Measurements from ENCODE around the gene ATG14.
"Not testable (repeated sequence)": the region's sequence is repeated elsewhere in the genome, so short reads cannot be mapped to it uniquely, and the experiment has no call there.

Gene ATG14

GRCh38 chr14:55404173-55404854 lies 7.3 kb downstream of the ATG14 start:
- Histone ChIP-seq H3K9ac (ENCODE audit: low read length) (no peak overlapping the region), H3K4me1 (ENCODE audit: control insufficient read depth, insufficient read depth, low read length) (peaks cover 7% of the 10 kb centered on the region), H3K4me3 (ENCODE audit: low read length) (no peak overlapping the region), H3K27me3 (ENCODE audit: control insufficient read depth, insufficient read depth, low read length) (no peaks in the 10 kb centered on the region), H3K36me3 (ENCODE audit: control insufficient read depth, insufficient read depth, low read length) (no peaks in the 10 kb centered on the region), H3K9me3 (ENCODE audit: control insufficient read depth, low read length) (no peaks in the 10 kb centered on the region)

GRCh38 chr14:55401751-55402150 lies 9.9 kb downstream of the ATG14 start:
- Histone ChIP-seq H3K9me3 (ENCODE audit: control insufficient read depth, low read length) (no peaks in the 10 kb centered on the region), H3K36me3 (ENCODE audit: control insufficient read depth, insufficient read depth, low read length) (no peaks in the 10 kb centered on the region), H3K4me3 (ENCODE audit: low read length) (no peak overlapping the region), H3K4me1 (ENCODE audit: control insufficient read depth, insufficient read depth, low read length) (peaks cover 14% of the 10 kb centered on the region), H3K9ac (ENCODE audit: low read length) (no peak overlapping the region), H3K27me3 (ENCODE audit: control insufficient read depth, insufficient read depth, low read length) (no peaks in the 10 kb centered on the region)

GRCh38 chr14:55399852-55400251 lies 11.8 kb downstream of the ATG14 start:
- H3K9me3 ChIP-seq (ENCODE audit: control insufficient read depth, low read length): no peaks in the 10 kb centered on the region
- H3K36me3 ChIP-seq (ENCODE audit: control insufficient read depth, insufficient read depth, low read length): no peaks in the 10 kb centered on the region
- H3K4me1 ChIP-seq (ENCODE audit: control insufficient read depth, insufficient read depth, low read length): peaks cover 14% of the 10 kb centered on the region
- H3K4me3 ChIP-seq (ENCODE audit: low read length): no peak overlapping the region
- no peak overlapping the region for H3K9ac ChIP-seq (ENCODE audit: low read length)
- H3K27me3 ChIP-seq (ENCODE audit: control insufficient read depth, insufficient read depth, low read length): no peaks in the 10 kb centered on the region

GRCh38 chr14:55399183-55399582 lies 12.4 kb downstream of the ATG14 start:
- Histone ChIP-seq H3K4me3 (ENCODE audit: low read length) (no peak overlapping the region), H3K9me3 (ENCODE audit: control insufficient read depth, low read length) (no peaks in the 10 kb centered on the region), H3K9ac (ENCODE audit: low read length) (no peak overlapping the region), H3K27me3 (ENCODE audit: control insufficient read depth, insufficient read depth, low read length) (no peaks in the 10 kb centered on the region), H3K4me1 (ENCODE audit: control insufficient read depth, insufficient read depth, low read length) (peaks cover 14% of the 10 kb centered on the region), H3K36me3 (ENCODE audit: control insufficient read depth, insufficient read depth, low read length) (no peaks in the 10 kb centered on the region)

GRCh38 chr14:55398679-55399078 lies 13.0 kb downstream of the ATG14 start:
- Histone ChIP-seq H3K4me1 (ENCODE audit: control insufficient read depth, insufficient read depth, low read length) (peaks cover 14% of the 10 kb centered on the region), H3K4me3 (ENCODE audit: low read length) (no peak overlapping the region), H3K9ac (ENCODE audit: low read length) (no peak overlapping the region), H3K9me3 (ENCODE audit: control insufficient read depth, low read length) (no peaks in the 10 kb centered on the region), H3K27me3 (ENCODE audit: control insufficient read depth, insufficient read depth, low read length) (no peaks in the 10 kb centered on the region), H3K36me3 (ENCODE audit: control insufficient read depth, insufficient read depth, low read length) (no peaks in the 10 kb centered on the region)

- H3K4me3 ChIP-seq (ENCODE audit: low read length): no peak overlapping the region
- H3K9ac ChIP-seq (ENCODE audit: low read length): no peak overlapping the region
- H3K4me1 ChIP-seq (ENCODE audit: control insufficient read depth, insufficient read depth, low read length): peaks cover 24% of the 10 kb centered on the region
- no peaks in the 10 kb centered on the region for H3K9me3 ChIP-seq (ENCODE audit: control insufficient read depth, low read length)
- no peaks in the 10 kb centered on the region for H3K36me3 ChIP-seq (ENCODE audit: control insufficient read depth, insufficient read depth, low read length)
- no peaks in the 10 kb centered on the region for H3K27me3 ChIP-seq (ENCODE audit: control insufficient read depth, insufficient read depth, low read length)
Measured at GRCh38 chr14:55389330-55389729, 22.3 kb downstream of the ATG14 start.

- Histone ChIP-seq H3K36me3 (ENCODE audit: control insufficient read depth, insufficient read depth, low read length) (no peaks in the 10 kb centered on the region), H3K9me3 (ENCODE audit: control insufficient read depth, low read length) (no peaks in the 10 kb centered on the region), H3K4me1 (ENCODE audit: control insufficient read depth, insufficient read depth, low read length) (peaks cover 29% of the 10 kb centered on the region), H3K4me3 (ENCODE audit: low read length) (no peak overlapping the region), H3K27me3 (ENCODE audit: control insufficient read depth, insufficient read depth, low read length) (no peaks in the 10 kb centered on the region), H3K9ac (ENCODE audit: low read length) (no peak overlapping the region)
Measured at GRCh38 chr14:55388160-55388559, 23.5 kb downstream of the ATG14 start.

- H3K4me3 ChIP-seq (ENCODE audit: low read length): no peak overlapping the region
- H3K9me3 ChIP-seq (ENCODE audit: control insufficient read depth, low read length): no peaks in the 10 kb centered on the region
- H3K4me1 ChIP-seq (ENCODE audit: control insufficient read depth, insufficient read depth, low read length): peaks cover 29% of the 10 kb centered on the region
- no peaks in the 10 kb centered on the region for H3K27me3 ChIP-seq (ENCODE audit: control insufficient read depth, insufficient read depth, low read length)
- peak overlapping the region; percentile 63 for H3K9ac ChIP-seq (ENCODE audit: low read length)
- H3K36me3 ChIP-seq (ENCODE audit: control insufficient read depth, insufficient read depth, low read length): no peaks in the 10 kb centered on the region
Measured at GRCh38 chr14:55387121-55387520, 24.5 kb downstream of the ATG14 start.

- H3K36me3 ChIP-seq (ENCODE audit: control insufficient read depth, insufficient read depth, low read length): no peaks in the 10 kb centered on the region
- no peaks in the 10 kb centered on the region for H3K27me3 ChIP-seq (ENCODE audit: control insufficient read depth, insufficient read depth, low read length)
- H3K9me3 ChIP-seq (ENCODE audit: control insufficient read depth, low read length): no peaks in the 10 kb centered on the region
- peak overlapping the region; percentile 63 for H3K9ac ChIP-seq (ENCODE audit: low read length)
- no peak overlapping the region for H3K4me3 ChIP-seq (ENCODE audit: low read length)
- H3K4me1 ChIP-seq (ENCODE audit: control insufficient read depth, insufficient read depth, low read length): peaks cover 29% of the 10 kb centered on the region
Measured at GRCh38 chr14:55386037-55386808, 25.4 kb downstream of the ATG14 start.

- Histone ChIP-seq H3K36me3 (ENCODE audit: control insufficient read depth, insufficient read depth, low read length) (no peaks in the 10 kb centered on the region), H3K9ac (ENCODE audit: low read length) (no peak overlapping the region), H3K27me3 (ENCODE audit: control insufficient read depth, insufficient read depth, low read length) (no peaks in the 10 kb centered on the region), H3K4me1 (ENCODE audit: control insufficient read depth, insufficient read depth, low read length) (peaks cover 29% of the 10 kb centered on the region), H3K9me3 (ENCODE audit: control insufficient read depth, low read length) (no peaks in the 10 kb centered on the region), H3K4me3 (ENCODE audit: low read length) (no peak overlapping the region)
Measured at GRCh38 chr14:55384536-55384935, 27.1 kb downstream of the ATG14 start.

- Histone ChIP-seq H3K9ac (ENCODE audit: low read length) (no peak overlapping the region), H3K36me3 (ENCODE audit: control insufficient read depth, insufficient read depth, low read length) (no peaks in the 10 kb centered on the region), H3K9me3 (ENCODE audit: control insufficient read depth, low read length) (no peaks in the 10 kb centered on the region), H3K4me1 (ENCODE audit: control insufficient read depth, insufficient read depth, low read length) (peaks cover 29% of the 10 kb centered on the region), H3K4me3 (ENCODE audit: low read length) (no peak overlapping the region), H3K27me3 (ENCODE audit: control insufficient read depth, insufficient read depth, low read length) (no peaks in the 10 kb centered on the region)
Measured at GRCh38 chr14:55383541-55384140, 28.0 kb downstream of the ATG14 start.

GRCh38 chr14:55383056-55383466 lies 28.6 kb downstream of the ATG14 start:
- H3K9ac ChIP-seq (ENCODE audit: low read length); H3K9me3 ChIP-seq (ENCODE audit: control insufficient read depth, low read length); H3K4me3 ChIP-seq (ENCODE audit: low read length); H3K36me3 ChIP-seq (ENCODE audit: control insufficient read depth, insufficient read depth, low read length); H3K27me3 ChIP-seq (ENCODE audit: control insufficient read depth, insufficient read depth, low read length): not testable (repeated sequence)
- H3K4me1 ChIP-seq (ENCODE audit: control insufficient read depth, insufficient read depth, low read length): peaks cover 29% of the 10 kb centered on the region
